GM12878 (cell line): ENCODE data around the gene CAMKMT. TPM values are rescaled to one million over a fixed set of nuclear protein-coding genes. Genes with fewer than 3 reads are reported as not detected.

ENCODE experiments used
- ATAC-seq: fragments of 200-7000 bp; cut with Tn5 transposase; 3 replicates; pipeline ENCODE4 v1.9.1; 2020; ENCODE audit warnings: mild to moderate bottlenecking, moderate library complexity
- BruUV-seq: library from RNA; stranded (reverse); fragments of 400-500 nt; replicated peaks from 2 replicates; lab custom pipeline; 2021; lab: Mats Ljungman, UMichigan
- CTCF ChIA-PET: fragments of 300-600 bp; sonication (Branson Sonifier 250); formaldehyde crosslinking; extraction: SDS; loops from one replicate; lab custom pipeline; 2021; ENCODE audit warnings: inconsistent platforms; lab: Yijun Ruan, JAX
- POLR2A ChIA-PET: fragments of 350-600 bp; formaldehyde crosslinking; extraction: SDS; loops from one replicate; lab custom pipeline; 2021; ENCODE audit warnings: inconsistent platforms; lab: Charles Lee
- RAD21 ChIA-PET: fragments of 300-600 bp; sonication (Branson Sonifier 250); formaldehyde crosslinking; loops from one replicate; lab custom pipeline; 2023; ENCODE audit warnings: antibody characterized with exemption; ENCODE audit not compliant: unreplicated experiment; lab: Charles Lee
- SMC1A ChIA-PET: fragments of 300-600 bp; sonication (Branson Sonifier 250); formaldehyde crosslinking; loops from one replicate; lab custom pipeline; 2023; ENCODE audit not compliant: unreplicated experiment, uncharacterized antibody; lab: Charles Lee
- DNase-seq: peaks from one replicate; pipeline ENCODE4 v3.0.0-alpha.2; 2011; ENCODE audit warnings: low read depth, low spot score
- FAIRE-seq: peaks from 3 replicates; lab custom pipeline; 2011; peaks lifted over from hg19 to GRCh38; lab: Jason Lieb, UNC
- H2AFZ ChIP-seq: 2 replicates; pipeline ENCODE4 v1.6.0; 2011; ENCODE audit warnings: low read depth, low read length, control low read depth; ENCODE audit not compliant: control insufficient read depth
- H3K27ac ChIP-seq: 2 replicates; pipeline ENCODE4 v1.5.1; 2011; ENCODE audit warnings: control low read depth; ENCODE audit not compliant: control insufficient read depth, insufficient read depth
- H3K27me3 ChIP-seq, 2 experiments: replicated peaks in 1 of 2; 2 replicates each; pipeline versions ENCODE4 v1.6.0 to v1.6.1; 2011; ENCODE audit warnings: low read length in 1 of 2; ENCODE audit not compliant: control insufficient read depth in 2 of 2, insufficient read depth in 2 of 2
- H3K36me3 ChIP-seq, 2 experiments: 2 replicates each; pipeline ENCODE4 v1.5.1; 2011; ENCODE audit warnings: low read length in 1 of 2; ENCODE audit not compliant: control insufficient read depth in 2 of 2, insufficient read depth in 2 of 2
- H3K4me1 ChIP-seq: 2 replicates; pipeline ENCODE4 v1.6.1; 2011; ENCODE audit warnings: mild to moderate bottlenecking, low read length, moderate library complexity, mixed read lengths; ENCODE audit not compliant: control insufficient read depth, insufficient read depth
- H3K4me2 ChIP-seq: 2 replicates; pipeline ENCODE4 v1.6.0; 2011; ENCODE audit warnings: control low read depth; ENCODE audit not compliant: control insufficient read depth, insufficient read depth
- H3K4me3 ChIP-seq: fragments of 200-600 bp; sonication (generic); 2 replicates; pipeline ENCODE4 v1.5.1; 2016
- H3K79me2 ChIP-seq: 2 replicates; pipeline ENCODE4 v1.6.0; 2011; ENCODE audit warnings: low read length; ENCODE audit not compliant: control insufficient read depth, insufficient read depth
- H3K9ac ChIP-seq: 2 replicates; pipeline ENCODE4 v1.8.0; 2011; ENCODE audit warnings: low read length, control low read depth, mixed read lengths; ENCODE audit not compliant: control insufficient read depth, insufficient read depth
- H3K9me3 ChIP-seq: replicated peaks from 3 replicates; pipeline ENCODE4 v1.5.1; 2011; ENCODE audit warnings: mild to moderate bottlenecking, low read length; ENCODE audit not compliant: control insufficient read depth, insufficient read depth
- H4K20me1 ChIP-seq: 2 replicates; pipeline ENCODE4 v1.6.0; 2011; ENCODE audit not compliant: control insufficient read depth, insufficient read depth
- IKZF2 ChIP-seq, 2 experiments: fragments of 450-650 bp; IDR thresholded peaks; 2 replicates each; pipeline ENCODE4 v1.6.1; 2017; ENCODE audit warnings: mild to moderate bottlenecking in 2 of 2, moderate library complexity in 2 of 2
- IRF4 ChIP-seq: IDR thresholded peaks from 2 replicates; pipeline ENCODE4 v1.6.1; 2011; ENCODE audit warnings: low read depth, low read length
- LARP7 ChIP-seq: fragments of 450-650 bp; IDR thresholded peaks from 2 replicates; pipeline ENCODE4 v1.6.1; 2017; ENCODE audit warnings: mild to moderate bottlenecking
- MEF2A ChIP-seq: IDR thresholded peaks from 2 replicates; pipeline ENCODE4 v1.6.1; 2011; ENCODE audit warnings: low read depth, mild to moderate bottlenecking, low read length, moderate library complexity; ENCODE audit not compliant: insufficient read depth
- NFYB ChIP-seq: IDR thresholded peaks from 2 replicates; pipeline ENCODE4 v1.6.1; 2011; ENCODE audit warnings: low read depth, mild to moderate bottlenecking, low read length, improper control_type of control experiment, moderate library complexity; ENCODE audit not compliant: insufficient read depth
- SIX5 ChIP-seq: IDR thresholded peaks from 2 replicates; pipeline ENCODE4 v1.6.1; 2011; ENCODE audit warnings: mild to moderate bottlenecking, low read depth, low read length, moderate library complexity; ENCODE audit not compliant: severe bottlenecking
- ZNF592 ChIP-seq: fragments of 450-650 bp; IDR thresholded peaks from 2 replicates; pipeline ENCODE4 v1.6.1; 2017; ENCODE audit warnings: mild to moderate bottlenecking, moderate library complexity
- ZNF687 ChIP-seq: fragments of 450-650 bp; IDR thresholded peaks from 2 replicates; pipeline ENCODE4 v1.6.1; 2017; ENCODE audit warnings: mild to moderate bottlenecking, moderate library complexity
- WGBS: methylation state at CpG from one replicate; pipeline ENCODE4 v1.1.6; 2016; ENCODE audit warnings: low lambda C conversion rate; ENCODE audit not compliant: insufficient replicate concordance, insufficient coverage; ENCODE audit errors: missing lambda C conversion rate; 5-methylcytosine and 5-hydroxymethylcytosine counted together
- in situ Hi-C: fragments of 300-500 bp; cut with MboI; formaldehyde crosslinking; loops from 9 replicates; pipeline ENCODE4 v1.14.3; 2018; ENCODE audit warnings: mixed read lengths
- intact Hi-C: fragments of 100-400 bp; cut with micrococcal nuclease; formaldehyde crosslinking; loops from one replicate; pipeline ENCODE4 v1.14.2; 2022; ENCODE audit not compliant: unreplicated experiment
- polyA plus RNA-seq, 11 experiments: library from polyadenylated mRNA; depleted of rRNA in 4 of 11; unstranded in 6 of 11; stranded (reverse) in 5 of 11; fragments of >200 nt; fragmentation: Nextera tagmentation in 4 of 11; fragmentation: Illumina TruSeq in 1 of 11; extraction: Ambion mirVana in 4 of 11; extraction: Trizol in 1 of 11; gene quantifications; 1 replicate in 1 of 11; 2 replicates in 10 of 11; pipeline versions ENCODE4 v1.2.1 to v1.2.3, GENCODE V29; 2011 to 2016; ENCODE audit warnings: inconsistent platforms in 2 of 11, missing spikeins in 2 of 11, low read depth in 1 of 11
- total RNA-seq, 4 experiments: library from RNA; depleted of rRNA in 3 of 4; stranded (reverse); fragments of >200 nt in 3 of 4; fragmentation: Illumina TruSeq in 1 of 4; extraction: Trizol in 1 of 4; gene quantifications; 2 replicates each; pipeline versions ENCODE4 v1.2.1 to v1.2.3, GENCODE V29; 2013 to 2021

Gene CAMKMT
- total and polyA plus RNA-seq, 10 of the 15 experiments (the other 5 are each of a cell fraction or from before 2014, with no cell fraction given): 2.7 to 16.0 (median 11.8) TPM

- H3K27me3 ChIP-seq: no peaks in the 10 kb centered on the region
- ChIA-PET CTCF (no interaction called here), RAD21 (no interaction called here), SMC1A (no interaction called here), POLR2A (no interaction called here)
- no peaks in the 10 kb centered on the region for H3K79me2 ChIP-seq
- no peak overlapping the region for H2AFZ ChIP-seq
- no peaks in the 10 kb centered on the region for H3K9me3 ChIP-seq
- H3K9ac ChIP-seq: no peak overlapping the region
- WGBS: 44% methylated on average over 1 of the region's 1 CpG
- FAIRE-seq (no peak), ATAC-seq (no peak), DNase-seq (no peak)
- intact Hi-C loops: no loop called here
- no peak overlapping the region for H3K4me2 ChIP-seq
- no peaks in the 10 kb centered on the region for H3K4me1 ChIP-seq
- H4K20me1 ChIP-seq: no peaks in the 10 kb centered on the region
- BruUV-seq: no TSS peak
- in situ Hi-C loops: no loop called here
- H3K27ac ChIP-seq: no peak overlapping the region
- peaks cover 0 to 12% of the 10 kb centered on the region in 2 experiments; a peak in 1 of 4 replicates for H3K36me3 ChIP-seq
- H3K4me3 ChIP-seq: no peak overlapping the region
- no peak for TF ChIP-seq IRF4
- TF ChIP-seq, all 136 proteins: peak for 0
These were observed 30.9 kb upstream of the CAMKMT start for GRCh38 chr2:44330801-44331200.

- Histone ChIP-seq H3K9me3 (no peaks in the 10 kb centered on the region), H3K36me3 (peaks cover 5% of the 10 kb centered on the region in 2 experiments; a peak in 3 of 4 replicates), H3K4me2 (no peak overlapping the region), H3K27me3 (no peaks in the 10 kb centered on the region), H3K27ac (no peak overlapping the region), H3K79me2 (no peaks in the 10 kb centered on the region), H3K9ac (no peak overlapping the region), H2AFZ (no peak overlapping the region), H3K4me1 (no peaks in the 10 kb centered on the region), H3K4me3 (no peak overlapping the region), H4K20me1 (no peaks in the 10 kb centered on the region)
- no peak for ATAC-seq
- ChIA-PET CTCF (no interaction called here), RAD21 (no interaction called here), SMC1A (no interaction called here), POLR2A (interaction anchor here (1.3 kb wide), 1 partner anchor 27 kb away, joined by 3 read pairs; the partner anchor contains the start of genes CAMKMT and PREPL)
- no peak for DNase-seq
- 100% methylated on average over 1 of the region's 1 CpG for WGBS
- no TSS peak for BruUV-seq
- FAIRE-seq: no peak
- intact Hi-C loops (no loop called here), in situ Hi-C loops (no loop called here)
- TF ChIP-seq LARP7: no peak
- TF ChIP-seq ZNF687: no peak
- TF ChIP-seq IKZF2 (IDR thresholded peaks at IDR 0.05): no peak
- no peak for TF ChIP-seq SIX5
- no peak for TF ChIP-seq NFYB
- no peak for TF ChIP-seq MEF2A
- TF ChIP-seq ZNF592: no peak
These were observed 27.8 kb upstream of the CAMKMT start for GRCh38 chr2:44333994-44334393.
